Stimulated activated naive CD8-positive, alpha-beta T cell treated with anti-CD3 and anti-CD28 coated beads, Interleukin-15, Interleukin-2, amounts not matched to agents 100 ng/mL and 50 ng/mL, for 24 hours (primary cell): ENCODE data around the gene MYEOV.
A peak's percentile ranks its signal among the peaks of the same experiment; 100 is the strongest.

Source experiments
- H3K27ac Mint-ChIP-seq: one replicate; pipeline ENCODE4 v1.8.0; 2021; ENCODE audit warnings: mild to moderate bottlenecking, mixed read lengths
- H3K27me3 Mint-ChIP-seq: one replicate; pipeline ENCODE4 v1.8.0; 2021; ENCODE audit warnings: mixed read lengths
- H3K36me3 Mint-ChIP-seq: one replicate; pipeline ENCODE4 v1.8.0; 2021; ENCODE audit warnings: low read depth, mixed read lengths
- H3K4me1 Mint-ChIP-seq: one replicate; pipeline ENCODE4 v1.8.0; 2021; ENCODE audit warnings: low read depth, mixed read lengths
- H3K4me3 Mint-ChIP-seq: one replicate; pipeline ENCODE4 v1.8.0; 2021; ENCODE audit warnings: mild to moderate bottlenecking, mixed read lengths
- H3K9me3 Mint-ChIP-seq: one replicate; pipeline ENCODE4 v1.8.0; 2021; ENCODE audit warnings: mixed read lengths

MYEOV gene

DNA sequence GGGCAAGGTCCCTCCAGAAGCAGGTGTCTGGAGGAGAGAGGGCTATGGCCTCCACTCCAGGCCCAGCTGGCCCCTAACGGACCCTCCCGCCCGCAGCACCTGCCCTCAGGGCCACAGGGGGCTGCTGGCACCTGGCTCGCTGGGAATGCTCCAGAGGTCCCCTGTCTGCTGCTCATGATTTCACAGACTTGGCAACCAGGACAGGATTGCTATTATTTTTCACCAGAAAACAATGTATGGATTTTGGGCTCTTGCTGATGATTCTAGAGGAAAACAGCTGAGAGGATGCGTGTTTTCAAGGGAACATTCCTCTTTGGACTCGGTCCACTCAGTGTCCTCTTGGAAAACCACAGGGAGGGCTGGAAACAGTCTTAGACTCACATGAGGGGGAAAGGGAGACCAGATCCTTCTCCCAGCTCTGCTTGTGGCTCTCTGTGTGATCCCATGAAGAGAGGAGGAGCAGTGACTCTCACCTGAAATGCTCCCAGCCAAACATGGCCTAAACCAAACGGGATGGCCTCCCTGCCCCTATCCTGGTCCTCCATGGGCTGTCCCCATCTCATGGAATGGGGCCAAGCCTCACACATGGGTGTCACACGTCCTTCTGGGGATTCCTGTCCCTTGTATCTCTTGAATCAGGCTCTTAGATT, 15.8 kb downstream of the MYEOV start:
- Mint-ChIP-seq H3K27me3 (no peaks in the 10 kb centered on the region), H3K27ac (peak overlapping the region; percentile 47), H3K4me3 (no peak overlapping the region), H3K9me3 (no peaks in the 10 kb centered on the region), H3K4me1 (peaks cover 33% of the 10 kb centered on the region), H3K36me3 (no peaks in the 10 kb centered on the region)

DNA sequence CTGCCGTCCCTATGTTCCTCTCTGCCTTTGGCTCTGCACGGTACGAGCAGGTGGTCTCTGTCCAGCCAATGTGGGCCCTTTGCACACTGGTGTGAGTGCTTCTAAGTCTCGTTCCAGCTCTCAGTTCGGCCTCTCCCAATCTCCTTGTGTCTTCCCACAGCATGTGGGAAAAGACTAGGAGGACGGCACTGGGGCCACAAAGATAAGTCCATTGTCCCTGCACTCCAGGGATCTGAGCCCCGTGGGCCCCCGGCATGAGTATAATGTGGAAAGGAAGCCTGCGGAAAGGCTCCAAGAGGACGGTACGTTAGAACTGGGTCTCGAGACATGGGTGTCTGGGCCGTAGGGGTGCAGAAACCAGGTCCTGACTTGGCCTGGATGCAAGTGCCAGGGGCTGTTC, 16.4 kb downstream of the MYEOV start:
- H3K9me3 Mint-ChIP-seq = no peaks in the 10 kb centered on the region
- H3K27ac Mint-ChIP-seq = peak overlapping the region; percentile 47
- no peaks in the 10 kb centered on the region for H3K36me3 Mint-ChIP-seq
- H3K4me3 Mint-ChIP-seq = no peak overlapping the region
- no peaks in the 10 kb centered on the region for H3K27me3 Mint-ChIP-seq
- peaks cover 33% of the 10 kb centered on the region for H3K4me1 Mint-ChIP-seq

DNA sequence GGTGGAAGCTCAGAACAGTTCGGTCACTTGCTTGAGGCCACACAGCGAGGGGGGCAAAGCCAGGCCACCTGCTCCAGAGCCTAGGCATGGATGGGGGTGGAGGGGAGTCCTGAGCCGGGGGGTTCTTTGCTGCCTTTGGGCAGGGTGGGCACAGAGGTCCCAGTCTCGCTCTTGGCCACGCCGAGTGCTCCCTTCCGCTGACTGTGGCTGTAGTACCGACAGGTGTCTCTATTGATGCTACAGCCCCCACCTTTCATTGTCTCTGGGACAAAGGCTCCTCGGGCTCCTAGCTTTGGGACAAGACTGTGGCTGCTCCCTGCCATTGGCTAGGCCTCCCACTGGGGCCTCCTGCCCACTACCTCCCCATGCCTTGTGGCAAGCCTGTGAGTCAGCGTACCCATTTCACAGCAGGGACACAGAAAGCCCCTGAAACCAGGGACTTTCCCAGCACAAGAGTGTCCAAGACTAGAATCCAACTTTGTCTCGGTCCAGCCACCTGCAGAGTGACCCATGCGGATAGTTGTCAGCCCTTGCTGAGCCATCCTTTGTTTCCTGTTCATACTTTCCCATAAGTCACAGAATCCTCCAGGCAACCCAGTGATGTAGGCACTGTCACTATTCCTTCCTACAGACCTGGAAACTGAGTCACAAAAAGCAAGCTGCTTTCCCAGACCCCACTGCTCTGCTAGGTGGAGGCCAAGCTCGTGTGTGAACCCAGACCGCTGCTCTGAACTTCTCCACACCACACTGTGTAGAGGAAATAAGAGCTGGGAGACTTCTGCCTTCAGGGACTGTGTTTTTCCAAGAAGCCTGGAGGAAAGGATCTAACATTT, 17.2 kb downstream of the MYEOV start:
- Mint-ChIP-seq H3K9me3 (no peaks in the 10 kb centered on the region), H3K27ac (peak overlapping the region; percentile 93), H3K27me3 (no peaks in the 10 kb centered on the region), H3K4me1 (peaks cover 33% of the 10 kb centered on the region), H3K36me3 (no peaks in the 10 kb centered on the region), H3K4me3 (peak overlapping the region; percentile 55)

- Mint-ChIP-seq H3K9me3 (no peaks in the 10 kb centered on the region), H3K36me3 (no peaks in the 10 kb centered on the region), H3K4me1 (peaks cover 34% of the 10 kb centered on the region)
Measured at GRCh38 chr11:69311767-69312385, 17.9 kb downstream of the MYEOV start.

DNA sequence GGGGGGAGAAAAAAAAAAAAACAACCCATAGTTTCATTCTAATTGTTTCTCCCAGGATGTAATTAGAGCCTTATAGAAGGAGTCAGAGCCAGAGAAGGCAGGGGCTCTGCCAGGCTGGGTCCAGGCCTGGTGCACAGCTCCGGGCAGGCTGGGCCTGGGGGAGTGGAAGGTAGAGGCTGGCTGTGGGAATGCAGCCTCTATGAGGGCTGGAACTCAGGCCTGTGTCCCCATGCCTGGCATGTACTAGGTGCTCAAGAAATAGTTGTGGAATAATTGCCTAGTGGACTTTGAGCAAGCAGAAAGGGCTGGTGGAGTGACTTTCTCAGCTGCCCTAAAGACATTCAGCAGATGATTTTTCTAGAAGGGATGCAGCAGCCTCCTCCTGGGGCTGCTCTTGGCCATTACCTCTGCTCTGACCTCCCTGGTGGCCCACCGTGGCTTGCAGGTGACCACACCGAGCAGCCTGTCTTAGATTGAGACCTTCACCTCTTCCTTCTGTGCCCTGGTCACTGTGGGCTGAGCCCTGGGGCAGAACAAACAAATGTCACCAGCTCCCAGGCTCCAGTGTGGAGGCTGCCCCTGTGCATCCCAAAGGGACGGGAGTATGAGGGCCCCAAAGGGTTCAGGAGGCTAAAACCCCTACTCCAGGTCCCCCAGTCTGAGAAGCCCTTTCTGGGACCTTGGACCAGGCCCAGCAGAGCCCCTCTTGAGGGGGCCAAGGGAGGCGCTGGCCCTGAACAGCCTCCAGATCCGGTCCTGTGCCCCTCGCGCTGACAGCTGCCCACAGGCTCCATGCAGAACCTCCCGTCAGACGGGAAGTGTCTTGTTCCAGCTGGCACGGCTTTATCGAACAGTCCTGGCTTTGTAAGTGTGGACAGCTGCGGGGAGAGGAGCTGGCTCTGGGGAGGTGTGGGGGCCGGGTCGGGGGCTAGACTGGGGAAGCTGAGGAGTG, 18.8 kb downstream of the MYEOV start:
- H3K27me3 Mint-ChIP-seq = no peaks in the 10 kb centered on the region
- no peak overlapping the region for H3K27ac Mint-ChIP-seq
- no peak overlapping the region for H3K4me3 Mint-ChIP-seq
- H3K9me3 Mint-ChIP-seq = no peaks in the 10 kb centered on the region
- H3K4me1 Mint-ChIP-seq = peaks cover 43% of the 10 kb centered on the region
- no peaks in the 10 kb centered on the region for H3K36me3 Mint-ChIP-seq

More at GRCh38 chr11:69311767-69312385, 17.9 kb downstream of the MYEOV start:
- Mint-ChIP-seq H3K27ac (peak overlapping the region; percentile 93), H3K4me3 (peak overlapping the region; percentile 55), H3K27me3 (no peaks in the 10 kb centered on the region)

DNA sequence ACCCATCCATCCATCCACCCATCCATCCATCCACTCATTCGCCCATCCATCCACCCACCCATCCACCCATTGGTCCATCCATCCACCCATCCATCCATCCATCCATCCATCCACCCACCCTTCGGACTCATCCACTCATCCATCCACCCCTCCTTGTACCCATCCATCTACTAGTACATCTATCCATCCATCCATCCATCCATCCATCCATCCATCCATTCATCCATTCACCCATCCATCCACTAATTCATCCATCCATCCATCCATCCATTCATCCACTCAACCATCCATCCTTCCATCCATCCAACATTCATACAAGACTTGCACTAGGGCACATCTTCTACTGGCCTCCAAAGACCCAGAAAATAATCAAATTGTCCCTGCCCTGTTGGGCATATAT, 20.0 kb downstream of the MYEOV start:
- Mint-ChIP-seq H3K36me3 (no peaks in the 10 kb centered on the region), H3K27me3 (no peaks in the 10 kb centered on the region), H3K9me3 (no peaks in the 10 kb centered on the region), H3K4me3 (no peak overlapping the region), H3K27ac (no peak overlapping the region), H3K4me1 (peaks cover 53% of the 10 kb centered on the region)

- Mint-ChIP-seq H3K36me3 (no peaks in the 10 kb centered on the region), H3K9me3 (no peaks in the 10 kb centered on the region), H3K4me1 (peaks cover 55% of the 10 kb centered on the region), H3K27me3 (no peaks in the 10 kb centered on the region), H3K4me3 (no peak overlapping the region), H3K27ac (no peak overlapping the region)
Measured at GRCh38 chr11:69314555-69314954, 20.6 kb downstream of the MYEOV start.

DNA sequence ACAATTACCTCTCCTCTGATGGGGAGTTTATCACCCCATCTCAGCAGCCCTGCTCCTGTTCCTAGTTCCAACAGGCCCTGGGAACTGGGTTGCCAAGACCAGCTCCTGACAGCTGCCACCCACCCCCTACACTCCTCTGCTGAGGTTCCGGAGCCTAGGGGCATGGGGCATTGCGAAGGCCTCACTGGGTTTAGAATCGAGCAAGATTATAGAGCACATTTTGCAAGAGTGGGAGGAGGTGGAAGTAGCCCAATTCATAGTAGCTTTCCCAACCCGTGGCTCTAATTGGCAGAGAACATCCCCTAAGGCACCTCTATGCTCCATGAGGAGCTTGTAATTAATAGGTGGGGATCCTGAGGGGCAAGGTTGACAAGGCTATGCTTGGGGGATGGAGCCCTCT, 23.0 kb downstream of the MYEOV start:
- Mint-ChIP-seq H3K4me3 (no peak overlapping the region), H3K27ac (no peak overlapping the region), H3K27me3 (no peaks in the 10 kb centered on the region), H3K36me3 (no peaks in the 10 kb centered on the region), H3K9me3 (no peaks in the 10 kb centered on the region), H3K4me1 (peaks cover 33% of the 10 kb centered on the region)

DNA sequence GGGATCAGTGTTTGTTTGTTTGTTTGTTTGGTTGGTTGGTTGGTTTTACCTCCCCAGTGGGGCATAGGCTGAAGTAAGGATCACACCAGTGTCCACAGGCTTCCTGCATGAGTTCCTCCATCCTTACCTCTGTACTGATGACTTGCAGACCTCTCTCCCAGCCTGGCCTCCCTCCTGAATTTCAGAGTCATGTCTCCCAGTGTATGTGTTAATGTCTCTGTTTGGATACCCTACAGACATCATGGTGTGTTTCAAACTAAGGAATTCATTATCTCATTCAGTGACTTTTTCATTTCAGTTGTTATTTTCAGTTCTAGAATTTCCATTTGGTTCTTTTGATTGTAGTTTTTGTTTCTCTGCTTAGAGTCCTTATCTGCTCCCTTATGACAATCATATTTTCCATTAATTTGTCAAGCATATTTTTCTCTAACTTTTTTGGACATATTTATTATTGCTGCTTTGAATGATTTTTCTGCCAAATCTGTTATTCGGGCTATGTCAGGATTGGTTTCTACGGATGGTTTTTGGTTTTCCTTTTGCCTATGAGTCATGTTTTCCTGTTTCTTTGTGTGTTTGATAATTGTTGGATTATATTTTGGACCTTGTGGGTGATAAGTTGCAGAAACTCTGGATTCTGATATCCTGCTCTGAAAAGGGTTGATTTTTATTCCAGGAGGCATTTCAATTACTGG, 23.6 kb downstream of the MYEOV start:
- Mint-ChIP-seq H3K4me1 (peaks cover 27% of the 10 kb centered on the region), H3K4me3 (no peak overlapping the region), H3K36me3 (no peaks in the 10 kb centered on the region), H3K27ac (no peak overlapping the region), H3K9me3 (no peaks in the 10 kb centered on the region), H3K27me3 (no peaks in the 10 kb centered on the region)

DNA sequence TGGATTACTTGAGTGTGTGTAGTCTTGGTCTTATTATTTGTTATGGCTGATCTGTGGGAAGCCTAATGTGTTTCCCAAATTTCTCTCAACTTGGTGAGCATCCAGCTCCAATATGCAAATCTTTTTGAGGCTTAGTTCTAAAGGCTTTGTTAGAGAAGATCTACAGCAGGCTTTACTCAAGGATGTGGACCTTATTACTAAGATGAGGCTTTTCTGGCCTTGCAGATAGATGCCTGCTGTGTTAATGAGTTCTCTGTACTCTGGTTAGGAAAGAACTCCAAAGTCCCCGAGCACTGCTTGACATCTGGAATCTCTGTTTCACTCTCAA, 24.1 kb downstream of the MYEOV start:
- Mint-ChIP-seq H3K27ac (no peak overlapping the region), H3K9me3 (no peaks in the 10 kb centered on the region), H3K36me3 (no peaks in the 10 kb centered on the region)

GRCh38 chr11:69319255-69320106, 25.5 kb downstream of the MYEOV start:
- Mint-ChIP-seq H3K4me1 (peaks cover 22% of the 10 kb centered on the region), H3K27me3 (no peaks in the 10 kb centered on the region), H3K27ac (peak overlapping the region; percentile 3), H3K36me3 (no peaks in the 10 kb centered on the region), H3K4me3 (no peak overlapping the region), H3K9me3 (no peaks in the 10 kb centered on the region)

More for the DNA sequence above, 24.1 kb downstream of the MYEOV start:
- H3K27me3 Mint-ChIP-seq = no peaks in the 10 kb centered on the region
- no peak overlapping the region for H3K4me3 Mint-ChIP-seq
- peaks cover 23% of the 10 kb centered on the region for H3K4me1 Mint-ChIP-seq

DNA sequence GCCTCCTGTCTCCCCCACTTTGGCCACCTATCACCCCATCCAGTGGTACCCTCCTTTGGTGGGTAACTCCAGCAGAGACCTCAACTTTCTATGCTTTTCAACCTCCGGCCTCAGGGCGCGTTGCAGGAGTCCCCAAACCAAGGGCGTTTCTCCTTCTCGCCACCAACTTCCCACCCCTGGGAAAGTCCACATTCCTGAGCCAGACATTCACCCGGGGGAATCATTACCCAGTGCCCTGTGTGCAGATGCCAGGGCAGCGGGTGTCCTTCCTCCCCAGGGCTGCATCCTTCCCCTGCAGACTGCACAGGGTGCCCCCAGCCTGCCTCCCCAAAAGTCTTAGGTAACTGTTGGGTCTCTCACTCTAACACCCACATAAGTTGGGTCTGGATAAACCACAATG, 26.4 kb downstream of the MYEOV start:
- no peaks in the 10 kb centered on the region for H3K27me3 Mint-ChIP-seq
- no peak overlapping the region for H3K27ac Mint-ChIP-seq
- no peak overlapping the region for H3K4me3 Mint-ChIP-seq
- H3K4me1 Mint-ChIP-seq = peaks cover 22% of the 10 kb centered on the region
- no peaks in the 10 kb centered on the region for H3K36me3 Mint-ChIP-seq
- no peaks in the 10 kb centered on the region for H3K9me3 Mint-ChIP-seq
